GM12878 (cell line): ENCODE measurements around the gene PLA2G15. TPM values are rescaled to one million over a fixed set of nuclear protein-coding genes. Genes with fewer than 3 reads are reported as not detected.

Experiments used
- CEBPZ ChIP-seq: fragments of 150-350 bp; IDR thresholded peaks from 2 replicates; pipeline ENCODE4 v1.6.1; 2016; ENCODE audit warnings: low read depth, low read length
- CTCF ChIP-seq, 3 experiments: IDR thresholded peaks in 2 of 3; conservative IDR thresholded peaks in 1 of 3; 2 replicates each; pipeline ENCODE4 v1.5.1; 2011; ENCODE audit warnings: low read depth in 3 of 3, low read length in 3 of 3, mild to moderate bottlenecking in 3 of 3, control low read depth in 2 of 3, moderate library complexity in 2 of 3, inconsistent platforms in 1 of 3, mixed read lengths in 1 of 3; ENCODE audit not compliant: control insufficient read depth in 2 of 3, insufficient read depth in 1 of 3; ENCODE audit errors: extremely low read depth in 1 of 3
- DPF2 ChIP-seq: fragments of 450-650 bp; IDR thresholded peaks from 2 replicates; pipeline ENCODE4 v1.6.1; 2017; ENCODE audit warnings: mild to moderate bottlenecking
- HCFC1 ChIP-seq: fragments of 150-350 bp; IDR thresholded peaks from 2 replicates; pipeline ENCODE4 v1.6.1; 2014; ENCODE audit warnings: low read length
- IRF4 ChIP-seq: IDR thresholded peaks from 2 replicates; pipeline ENCODE4 v1.6.1; 2011; ENCODE audit warnings: low read depth, low read length
- MAX ChIP-seq: IDR thresholded peaks from 2 replicates; pipeline ENCODE4 v1.6.1; 2012; ENCODE audit warnings: low read depth, low read length, improper control_type of control experiment
- MXI1 ChIP-seq: fragments of 150-350 bp; IDR thresholded peaks from 2 replicates; pipeline ENCODE4 v1.6.1; 2011; ENCODE audit warnings: low read depth, mild to moderate bottlenecking, inconsistent platforms, low read length, improper control_type of control experiment
- MYC ChIP-seq: IDR thresholded peaks from 2 replicates; pipeline ENCODE4 v1.6.1; 2011; ENCODE audit warnings: mild to moderate bottlenecking, low read length, moderate library complexity, inconsistent platforms; ENCODE audit not compliant: insufficient read depth, insufficient replicate concordance, insufficient read length, severe bottlenecking
- NR2F1 ChIP-seq: fragments of 450-650 bp; conservative IDR thresholded peaks from 2 replicates; pipeline ENCODE4 v1.6.1; 2017; ENCODE audit warnings: mild to moderate bottlenecking
- PAX5 ChIP-seq: IDR thresholded peaks from 2 replicates; pipeline ENCODE4 v1.6.1; 2011; ENCODE audit warnings: low read depth, low read length, borderline replicate concordance
- POLR2AphosphoS2 ChIP-seq: IDR thresholded peaks from 2 replicates; pipeline ENCODE4 v1.6.1; 2011; ENCODE audit warnings: low read depth, mild to moderate bottlenecking, low read length, improper control_type of control experiment, moderate library complexity
- POLR2AphosphoS5 ChIP-seq: IDR thresholded peaks from 2 replicates; pipeline ENCODE4 v1.6.1; 2011; ENCODE audit warnings: mild to moderate bottlenecking, low read length, inconsistent platforms
- POU2F2 ChIP-seq: IDR thresholded peaks from 3 replicates; pipeline ENCODE4 v1.6.1; 2011; ENCODE audit warnings: low read depth, mild to moderate bottlenecking, low read length, borderline replicate concordance
- RELB ChIP-seq: fragments of 450-650 bp; IDR thresholded peaks from 2 replicates; pipeline ENCODE4 v1.6.1; 2017; ENCODE audit warnings: low read depth, mild to moderate bottlenecking, moderate library complexity
- ZBTB11 ChIP-seq: fragments of 450-650 bp; formaldehyde crosslinking; IDR thresholded peaks from 2 replicates; pipeline ENCODE4 v1.5.0; 2022; ENCODE audit warnings: mild to moderate bottlenecking, missing genetic modification characterization
- ZNF217 ChIP-seq: fragments of 450-650 bp; IDR thresholded peaks from 2 replicates; pipeline ENCODE4 v1.6.1; 2017; ENCODE audit warnings: antibody characterized with exemption, mild to moderate bottlenecking
- polyA plus RNA-seq, 11 experiments: library from polyadenylated mRNA; depleted of rRNA in 4 of 11; unstranded in 6 of 11; stranded (reverse) in 5 of 11; fragments of >200 nt; fragmentation: Nextera tagmentation in 4 of 11; fragmentation: Illumina TruSeq in 1 of 11; extraction: Ambion mirVana in 4 of 11; extraction: Trizol in 1 of 11; gene quantifications; 1 replicate in 1 of 11; 2 replicates in 10 of 11; pipeline versions ENCODE4 v1.2.1 to v1.2.3, GENCODE V29; 2011 to 2016; ENCODE audit warnings: inconsistent platforms in 2 of 11, missing spikeins in 2 of 11, low read depth in 1 of 11
- total RNA-seq, 4 experiments: library from RNA; depleted of rRNA in 3 of 4; stranded (reverse); fragments of >200 nt in 3 of 4; fragmentation: Illumina TruSeq in 1 of 4; extraction: Trizol in 1 of 4; gene quantifications; 2 replicates each; pipeline versions ENCODE4 v1.2.1 to v1.2.3, GENCODE V29; 2013 to 2021

The PLA2G15 gene
- total and polyA plus RNA-seq, 10 of the 15 experiments (the other 5 are each of a cell fraction or from before 2014, with no cell fraction given), result 0.31 to 9.4 (median 6.8) TPM

- TF ChIP-seq CEBPZ (no peak), POU2F2 (peak; percentile 45; the same call in 2 of the 3 replicates), MXI1 (peak; percentile 14; the same call in 1 of the 2 replicates), IRF4 (no peak), MYC (peak; percentile 50), ZBTB11 (CRISPR knock-in tag) (no peak), MAX (no peak), POLR2AphosphoS2 (no peak), ZNF217 (no peak), DPF2 (no peak), HCFC1 (no peak), POLR2AphosphoS5 (peak; percentile 67), CTCF (IDR thresholded peaks at IDR 0.05 in 2 of 3, conservative IDR thresholded peaks at IDR 0.05 in 1 of 3; ENCODE audit: control insufficient read depth in 2 of 3, extremely low read depth in 1 of 3, insufficient read depth in 1 of 3, low read depth in 3 of 3, low read length in 3 of 3) (no peak), RELB (peak; percentile 43), NR2F1 (no peak), PAX5 (no peak)
These were observed 20.1 kb downstream of the PLA2G15 start (continued) for GRCh38 chr16:68265078-68265920.
